HCT116 (cell line): Measurements from ENCODE around the gene ADARB2. TPM values are rescaled to one million over a fixed set of nuclear protein-coding genes. Genes with fewer than 3 reads are reported as not detected.

ENCODE experiments used
- ATAC-seq: fragments of 200-7000 bp; cut with Tn5 transposase; 2 replicates; pipeline ENCODE4 v1.9.1; 2020; ENCODE audit warnings: mild to moderate bottlenecking, moderate library complexity
- BruUV-seq: library from RNA; stranded (reverse); fragments of 400-500 nt; replicated peaks from 2 replicates; lab custom pipeline; 2021; lab: Mats Ljungman, UMichigan
- CTCF ChIA-PET: fragments of 300-600 bp; sonication (Branson Sonifier 250); formaldehyde crosslinking; loops from one replicate; lab custom pipeline; 2021; ENCODE audit warnings: antibody characterized with exemption; lab: Charles Lee
- POLR2A ChIA-PET: fragments of 300-600, 350-600 bp; sonication (Branson Sonifier 250); formaldehyde crosslinking; loops from one replicate; lab custom pipeline; 2021; ENCODE audit warnings: antibody characterized with exemption; lab: Charles Lee
- RAD21 ChIA-PET, 2 experiments: fragments of 300-600 bp; sonication (Branson Sonifier 250); formaldehyde crosslinking; loops; one replicate each; lab custom pipeline; 2023; ENCODE audit warnings: low total read pairs in 2 of 2; ENCODE audit not compliant: uncharacterized antibody in 2 of 2, unreplicated experiment in 2 of 2, low non-redundant PET in 1 of 2; lab: Charles Lee
- DNase-seq: peaks from one replicate; pipeline ENCODE4 v3.0.0-alpha.2; 2010; ENCODE audit warnings: low read depth, low spot score
- H2AFZ ChIP-seq: fragments of 200-600 bp; shearing (Covaris generic), sonication (generic); 2 replicates; pipeline ENCODE4 v1.6.1; 2017; ENCODE audit warnings: low read depth, mixed run types, mixed read lengths, antibody characterized with exemption, low read length; ENCODE audit not compliant: poor library complexity, severe bottlenecking
- H3K27ac ChIP-seq: 2 replicates; pipeline ENCODE4 v1.5.1; 2012; ENCODE audit warnings: low read depth, low read length
- H3K27me3 ChIP-seq: fragments of 200-600 bp; sonication (generic); 2 replicates; pipeline ENCODE4 v1.6.1; 2016; ENCODE audit warnings: mixed run types, low read length, mixed read lengths; ENCODE audit not compliant: insufficient read depth
- H3K36me3 ChIP-seq, 2 experiments: fragments of 200-500 bp in 1 of 2; fragments of 200-600 bp in 1 of 2; sonication (Bioruptor generic) in 1 of 2; sonication (generic) in 1 of 2; 2 replicates each; pipeline versions ENCODE4 v1.5.1 to v1.6.1; 2014 to 2016; ENCODE audit warnings: low read length in 2 of 2, inconsistent platforms in 1 of 2, mixed read lengths in 1 of 2, mixed run types in 1 of 2; ENCODE audit not compliant: insufficient read depth in 2 of 2, control insufficient read depth in 1 of 2
- H3K4me1 ChIP-seq, 2 experiments: fragments of 200-600 bp in 1 of 2; sonication (generic) in 1 of 2; 2 replicates each; pipeline versions ENCODE4 v1.5.1 to v1.6.1; 2012 to 2017; ENCODE audit warnings: low read length in 2 of 2, inconsistent platforms in 1 of 2, mild to moderate bottlenecking in 1 of 2, mixed read lengths in 1 of 2, mixed run types in 1 of 2, moderate library complexity in 1 of 2; ENCODE audit not compliant: insufficient read depth in 2 of 2, control insufficient read depth in 1 of 2
- H3K4me2 ChIP-seq: fragments of 200-600 bp; sonication (generic); 2 replicates; pipeline ENCODE4 v1.6.1; 2017; ENCODE audit warnings: mixed run types, low read length, mixed read lengths
- H3K4me3 ChIP-seq, 2 experiments: fragments of 200-600 bp in 1 of 2; sonication (generic) in 1 of 2; replicated peaks in 1 of 2; 2 replicates each; pipeline ENCODE4 v1.5.1; 2011 to 2016; ENCODE audit warnings: low read length in 2 of 2, control low read depth in 1 of 2, low read depth in 1 of 2, mild to moderate bottlenecking in 1 of 2, mixed read lengths in 1 of 2, mixed run types in 1 of 2
- H3K79me2 ChIP-seq: fragments of 200-600 bp; sonication (generic); 2 replicates; pipeline ENCODE4 v1.6.1; 2017; ENCODE audit warnings: mild to moderate bottlenecking, mixed run types, low read length, moderate library complexity, mixed read lengths; ENCODE audit not compliant: insufficient read depth
- H3K9ac ChIP-seq: fragments of 200-600 bp; sonication (generic); 2 replicates; pipeline ENCODE4 v1.6.1; 2016; ENCODE audit warnings: low read length, mixed read lengths
- H3K9me2 ChIP-seq: fragments of 200-600 bp; sonication (generic), shearing (Covaris generic); 2 replicates; pipeline ENCODE4 v1.6.1; 2017; ENCODE audit warnings: mixed run types, mild to moderate bottlenecking, moderate library complexity; ENCODE audit not compliant: insufficient read depth
- H3K9me3 ChIP-seq, 2 experiments: fragments of 200-500 bp in 1 of 2; fragments of 200-600 bp in 1 of 2; sonication (Bioruptor generic) in 1 of 2; sonication (generic) in 1 of 2; 2 replicates each; pipeline ENCODE4 v1.6.1; 2014 to 2017; ENCODE audit warnings: low read length in 2 of 2, mixed read lengths in 2 of 2, inconsistent platforms in 1 of 2, low read depth in 1 of 2, mild to moderate bottlenecking in 1 of 2, mixed run types in 1 of 2, moderate library complexity in 1 of 2; ENCODE audit not compliant: control insufficient read depth in 1 of 2, insufficient read depth in 1 of 2
- H4K20me1 ChIP-seq: fragments of 200-600 bp; sonication (generic), shearing (Covaris generic); 2 replicates; pipeline ENCODE4 v1.6.1; 2017; ENCODE audit warnings: mixed run types, mild to moderate bottlenecking, moderate library complexity; ENCODE audit not compliant: insufficient read depth
- ATF3 ChIP-seq: IDR thresholded peaks from 2 replicates; pipeline ENCODE4 v1.6.1; 2012
- CBX3 ChIP-seq: IDR thresholded peaks from 2 replicates; pipeline ENCODE4 v1.6.1; 2012; ENCODE audit warnings: low read depth
- CTCF ChIP-seq, 3 experiments: fragments of 200-600 bp in 1 of 3; sonication (generic) in 1 of 3; IDR thresholded peaks in 2 of 3; conservative IDR thresholded peaks in 1 of 3; 2 replicates each; pipeline ENCODE4 v1.5.1; 2012 to 2017; ENCODE audit warnings: low read depth in 2 of 3, low read length in 2 of 3, antibody characterized with exemption in 1 of 3, borderline replicate concordance in 1 of 3, control low read depth in 1 of 3, mild to moderate bottlenecking in 1 of 3, mixed read lengths in 1 of 3, mixed run types in 1 of 3, moderate library complexity in 1 of 3; ENCODE audit not compliant: insufficient read depth in 1 of 3
- ELF1 ChIP-seq: IDR thresholded peaks from 2 replicates; pipeline ENCODE4 v1.6.1; 2012; ENCODE audit warnings: low read depth, borderline replicate concordance
- EZH2 ChIP-seq: fragments of 200-600 bp; sonication (generic); IDR thresholded peaks from 2 replicates; pipeline ENCODE4 v1.6.1; 2017; ENCODE audit warnings: antibody characterized with exemption, mixed run types
- FOSL1 ChIP-seq: IDR thresholded peaks from 2 replicates; pipeline ENCODE4 v1.6.1; 2012; ENCODE audit warnings: low read depth
- JUND ChIP-seq: IDR thresholded peaks from 2 replicates; pipeline ENCODE4 v1.6.1; 2012
- MAX ChIP-seq: IDR thresholded peaks from 2 replicates; pipeline ENCODE4 v1.6.1; 2012
- POLR2A ChIP-seq: IDR thresholded peaks from 2 replicates; pipeline ENCODE4 v1.7.0; 2011; ENCODE audit warnings: borderline replicate concordance; ENCODE audit not compliant: insufficient read depth, insufficient read length; ENCODE audit errors: extremely low read depth
- RAD21 ChIP-seq: IDR thresholded peaks from 2 replicates; pipeline ENCODE4 v1.6.1; 2012; ENCODE audit warnings: low read depth, mild to moderate bottlenecking
- REST ChIP-seq: IDR thresholded peaks from 2 replicates; pipeline ENCODE4 v1.6.1; 2012; ENCODE audit warnings: low read depth
- TCF7L2 ChIP-seq: IDR thresholded peaks from 2 replicates; pipeline ENCODE4 v1.7.0; 2011; ENCODE audit warnings: borderline replicate concordance, inconsistent platforms; ENCODE audit not compliant: insufficient read depth, insufficient read length; ENCODE audit errors: extremely low read depth
- ZFX ChIP-seq: fragments of 450-650 bp; IDR thresholded peaks from 2 replicates; pipeline ENCODE4 v1.6.1; 2017
- intact Hi-C: fragments of 100-400 bp; cut with micrococcal nuclease; formaldehyde crosslinking; loops from 2 replicates; pipeline ENCODE4 v1.10.0; 2022
- total RNA-seq: library from RNA; stranded (reverse); gene quantifications from one replicate; pipeline ENCODE4 v1.2.1, GENCODE V29; 2021; ENCODE audit not compliant: unreplicated experiment

ADARB2 gene
- total RNA-seq, 1 experiment from 2014 or later = not detected

- no peak overlapping the region for H2AFZ ChIP-seq
- 0 out of 2 replicates have a peak, but pooled peaks cover 5% of the 10 kb centered on the region for H3K27me3 ChIP-seq
- no peak overlapping the region for H3K27ac ChIP-seq
- ChIA-PET RAD21 (no interaction called here), CTCF (no interaction called here), POLR2A (no interaction called here)
- H3K9me2 ChIP-seq = no peaks in the 10 kb centered on the region
- no peaks in the 10 kb centered on the region for H4K20me1 ChIP-seq
- H3K79me2 ChIP-seq = no peaks in the 10 kb centered on the region
- H3K4me3 ChIP-seq = no peak overlapping the region
- H3K9ac ChIP-seq = no peak overlapping the region
- no peak overlapping the region for H3K4me2 ChIP-seq
- no TSS peak for BruUV-seq
- TF ChIP-seq TCF7L2 = no peak
- no peak for DNase-seq
- intact Hi-C loops = no loop called here
- no peaks in the 10 kb centered on the region for H3K4me1 ChIP-seq
- no peaks in the 10 kb centered on the region for H3K36me3 ChIP-seq
- ATAC-seq = no peak
- H3K9me3 ChIP-seq = no peaks in the 10 kb centered on the region
These were observed 165.6 kb downstream of the ADARB2 start for GRCh38 chr10:1571587-1572237.

GRCh38 chr10:1570416-1571051 lies 166.8 kb downstream of the ADARB2 start:
- intact Hi-C loops = no loop called here
- H4K20me1 ChIP-seq = no peaks in the 10 kb centered on the region
- CTCF ChIA-PET = no interaction called here

More at GRCh38 chr10:1570416-1571051, 166.8 kb downstream of the ADARB2 start:
- no peak overlapping the region for H3K4me3 ChIP-seq
- H3K9me3 ChIP-seq = no peaks in the 10 kb centered on the region
- ChIA-PET RAD21 (no interaction called here), POLR2A (no interaction called here)
- H3K4me1 ChIP-seq = no peaks in the 10 kb centered on the region
- no peak overlapping the region for H3K4me2 ChIP-seq
- no peaks in the 10 kb centered on the region for H3K36me3 ChIP-seq
- H2AFZ ChIP-seq = no peak overlapping the region
- DNase-seq = no peak
- no peaks in the 10 kb centered on the region for H3K79me2 ChIP-seq
- no peak overlapping the region for H3K27ac ChIP-seq
- H3K27me3 ChIP-seq = peaks cover 10% of the 10 kb centered on the region; the same call in 1 of the 2 replicates
- TF ChIP-seq REST (no peak), MAX (no peak), JUND (no peak), ELF1 (no peak), CBX3 (no peak), ZFX (no peak), ATF3 (no peak), CTCF (IDR thresholded peaks at IDR 0.05 in 2 of 3, conservative IDR thresholded peaks at IDR 0.05 in 1 of 3; ENCODE audit: borderline replicate concordance in 1 of 3, insufficient read depth in 1 of 3, low read depth in 2 of 3, low read length in 2 of 3) (no peak), RAD21 (no peak), EZH2 (no peak), FOSL1 (no peak), POLR2A (no peak)
- H3K9ac ChIP-seq = no peak overlapping the region
- H3K9me2 ChIP-seq = no peaks in the 10 kb centered on the region
- no TSS peak for BruUV-seq
- ATAC-seq = no peak
